ENCODE results near the gene FAM234A.

FAM234A gene

GRCh38 chr16:234468-235305 is at the start of gene FAM234A:
Gene FAM234A (plus strand): TSS chr16:234821. CDS start chr16:254414, 19,593 bp downstream.
- TF ChIP-seq CTCF (IDR thresholded peaks at IDR 0.05; ENCODE audit: low read depth, low read length, missing control alignments), result peak; percentile 49
- in situ Hi-C loops (cut with HindIII; ENCODE audit: low sequenced_read_pairs), result no loop called here
- DNase-seq (ENCODE audit: low read depth), result peak; percentile 58
- peak within 1 kb of the TSS; percentile 77 for H3K4me3 ChIP-seq (ENCODE audit: low read depth, low read length)

DNA sequence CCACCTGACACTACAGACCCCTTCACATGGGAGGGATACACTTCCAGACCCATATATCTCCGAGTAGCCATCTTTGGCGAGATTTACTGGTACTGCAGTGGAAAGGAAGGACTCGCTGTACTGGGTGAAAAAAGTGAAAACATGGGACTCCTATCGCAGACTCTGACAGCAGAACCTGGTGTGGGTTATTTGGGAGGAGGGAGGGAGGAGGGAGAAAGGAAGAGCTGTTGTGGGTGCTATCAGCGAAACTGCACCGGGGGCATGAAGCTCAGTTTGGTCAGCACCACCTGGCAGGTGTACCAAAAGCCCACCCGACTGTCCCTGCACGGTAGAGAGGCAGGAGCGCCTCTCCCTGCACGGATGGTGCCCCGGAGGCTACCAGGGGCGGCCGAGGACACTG is 49.4 kb upstream of the FAM234A start:
- in situ Hi-C loops (cut with HindIII; ENCODE audit: low sequenced_read_pairs), result no loop called here
- TF ChIP-seq CTCF (IDR thresholded peaks at IDR 0.05; ENCODE audit: low read depth, low read length, missing control alignments), result no peak

DNA sequence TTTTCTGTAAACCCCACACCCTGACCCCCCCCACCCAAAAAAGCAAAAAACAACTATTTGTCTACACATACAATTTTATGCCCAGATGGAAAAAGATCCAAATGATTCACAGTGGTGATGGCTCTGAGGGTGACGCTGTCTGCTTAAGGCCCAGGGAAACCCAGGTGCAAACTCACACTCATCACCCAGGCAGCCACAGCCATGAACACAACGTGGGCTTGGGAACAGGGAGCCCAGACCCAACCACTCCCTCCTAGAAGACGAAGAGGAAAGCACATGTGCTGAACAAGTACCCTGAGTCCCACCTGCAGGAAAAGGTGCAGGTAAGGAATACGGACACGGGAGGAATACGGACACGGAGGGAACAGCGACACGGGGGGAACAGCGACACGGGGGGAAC is 48.9 kb upstream of the FAM234A start:
- DNase-seq (ENCODE audit: low read depth), result no peak
- H3K4me3 ChIP-seq (ENCODE audit: low read depth, low read length), result no peak overlapping the region
- no peak for TF ChIP-seq CTCF (IDR thresholded peaks at IDR 0.05; ENCODE audit: low read depth, low read length, missing control alignments)
- in situ Hi-C loops (cut with HindIII; ENCODE audit: low sequenced_read_pairs), result no loop called here

More for the DNA sequence above, 49.4 kb upstream of the FAM234A start:
- no peak overlapping the region for H3K4me3 ChIP-seq (ENCODE audit: low read depth, low read length)
- no peak for DNase-seq (ENCODE audit: low read depth)

- DNase-seq (ENCODE audit: low read depth), result no peak
- in situ Hi-C loops (cut with HindIII; ENCODE audit: low sequenced_read_pairs), result no loop called here
- H3K4me3 ChIP-seq (ENCODE audit: low read depth, low read length), result no peak overlapping the region
- TF ChIP-seq CTCF (IDR thresholded peaks at IDR 0.05; ENCODE audit: low read depth, low read length, missing control alignments), result no peak
Measured at GRCh38 chr16:187330-187729, 47.3 kb upstream of the FAM234A start.

DNA sequence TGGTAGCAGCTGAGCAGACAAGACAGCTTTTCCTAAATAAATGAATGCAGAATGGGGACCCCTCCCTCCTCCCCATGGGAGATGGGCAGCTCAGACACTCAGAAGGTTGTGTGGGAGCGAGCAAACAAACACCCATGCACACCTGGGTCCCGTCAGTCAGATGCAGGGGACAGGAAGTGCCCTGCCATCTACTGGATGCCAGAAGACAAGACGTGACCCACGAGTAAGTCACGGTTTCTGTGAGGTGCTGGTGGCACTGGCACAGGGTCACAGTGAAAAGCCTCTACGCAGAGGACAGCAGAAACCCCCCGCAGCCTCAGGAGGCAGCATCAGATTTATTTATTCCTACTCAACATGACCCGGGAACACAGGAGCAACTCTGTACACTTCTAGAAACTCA is 45.9 kb upstream of the FAM234A start:
- no peak for TF ChIP-seq CTCF (IDR thresholded peaks at IDR 0.05; ENCODE audit: low read depth, low read length, missing control alignments)
- DNase-seq (ENCODE audit: low read depth), result no peak
- in situ Hi-C loops (cut with HindIII; ENCODE audit: low sequenced_read_pairs), result no loop called here

DNA sequence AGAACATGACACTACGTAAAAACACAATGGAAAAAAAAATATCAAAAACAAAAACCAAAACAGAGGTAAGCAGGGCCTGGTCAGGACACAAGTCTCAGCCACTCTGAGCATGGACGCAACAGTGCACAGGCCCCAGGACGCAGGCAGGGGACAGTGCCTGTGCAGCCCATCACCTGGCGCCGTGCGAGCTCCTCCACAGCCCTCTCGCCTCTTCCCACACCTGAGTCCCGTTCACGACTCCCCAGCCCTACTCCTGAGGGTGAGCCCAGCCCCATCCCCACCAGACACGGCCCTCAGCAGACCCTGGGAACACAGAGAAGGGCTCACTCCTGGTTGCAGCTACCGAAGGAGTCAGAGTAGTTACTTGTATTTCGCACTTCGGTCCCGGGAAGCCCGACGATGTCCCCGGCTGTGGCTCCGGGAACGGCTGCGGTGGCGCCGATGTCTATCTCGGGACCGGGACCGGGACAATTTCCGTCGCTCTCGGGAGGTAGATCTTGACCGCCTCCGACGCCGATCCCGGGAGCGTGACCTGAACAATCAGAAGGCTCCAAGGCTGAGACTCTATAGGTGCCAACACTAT is 44.9 kb upstream of the FAM234A start:
- H3K4me3 ChIP-seq (ENCODE audit: low read depth, low read length), result no peak overlapping the region
- DNase-seq (ENCODE audit: low read depth), result no peak
- in situ Hi-C loops (cut with HindIII; ENCODE audit: low sequenced_read_pairs), result no loop called here
- no peak for TF ChIP-seq CTCF (IDR thresholded peaks at IDR 0.05; ENCODE audit: low read depth, low read length, missing control alignments)

More for the DNA sequence above, 45.9 kb upstream of the FAM234A start:
- H3K4me3 ChIP-seq (ENCODE audit: low read depth, low read length), result no peak overlapping the region
